Activated gamma-delta T cell treated with anti-CD3 and anti-CD28 coated beads, Interleukin-2, amount 50 U/mL, for 16 hours (primary cell): Measurements from ENCODE around the gene WASF3.
"Not testable (repeated sequence)": the region's sequence is repeated elsewhere in the genome, so short reads cannot be mapped to it uniquely, and the experiment has no call there.

ENCODE experiments used
- DNase-seq: peaks from one replicate; pipeline ENCODE4 v3.0.0-alpha.2; 2020; ENCODE audit warnings: low read depth

Gene WASF3

DNA sequence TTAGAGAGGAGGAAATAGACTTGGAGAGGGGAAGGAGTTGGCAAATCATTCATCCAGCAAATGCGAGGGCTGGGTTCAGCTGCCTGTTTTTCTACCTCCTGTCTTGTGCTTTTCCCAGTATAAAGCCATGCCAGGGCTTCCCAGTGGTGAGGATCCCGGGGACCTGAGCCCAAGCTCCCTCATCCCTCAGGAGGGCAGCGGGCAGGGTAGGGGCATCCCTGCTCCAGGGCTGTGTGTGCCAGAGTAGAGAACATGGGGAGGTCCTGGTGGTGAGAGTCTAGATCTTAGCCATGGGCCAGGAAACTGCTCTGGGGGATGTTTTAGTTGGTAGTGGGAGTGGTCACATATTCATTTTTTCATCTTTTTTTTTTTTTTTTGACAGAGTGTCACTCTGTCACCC lies 159.5 kb downstream of the WASF3 start:
- DNase-seq, result no peak

DNA sequence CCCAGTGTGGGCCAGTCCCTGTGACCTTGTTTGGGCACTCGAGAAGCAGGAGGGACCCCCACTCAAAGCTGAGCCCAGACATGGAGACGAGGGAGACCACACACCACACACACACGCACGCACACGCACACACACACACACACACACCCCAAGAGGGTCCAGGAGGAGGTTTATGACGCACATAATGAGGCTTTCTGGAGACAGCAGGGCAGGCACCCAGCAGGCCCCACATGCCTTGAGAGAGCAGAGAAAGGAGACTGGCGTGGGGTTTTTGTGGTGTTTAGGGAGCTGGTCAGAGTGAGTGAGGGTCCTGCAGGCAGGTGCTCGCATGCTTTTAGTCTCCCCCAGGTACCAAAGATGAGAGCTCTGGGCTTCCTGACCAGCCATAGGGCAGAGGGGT lies 160.7 kb downstream of the WASF3 start:
- DNase-seq, result no peak

DNA sequence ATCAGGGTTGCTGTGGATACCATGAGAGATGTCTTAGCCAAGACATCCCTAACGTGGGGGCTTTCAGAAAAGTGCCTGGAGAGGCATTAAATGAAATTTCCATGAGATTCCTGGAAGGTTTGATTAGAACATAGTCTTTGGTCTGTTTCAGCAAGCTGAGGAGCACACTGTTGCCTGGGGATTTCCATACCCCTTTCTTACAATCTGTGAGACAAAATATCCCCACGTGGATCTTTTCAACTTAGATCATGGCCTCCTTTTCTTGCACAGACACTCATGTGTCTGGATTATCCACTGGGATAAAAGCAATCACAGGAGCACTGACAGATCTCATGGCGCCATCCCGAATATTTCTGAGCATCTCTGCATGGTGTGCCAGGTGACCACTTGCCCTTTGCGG lies 161.4 kb downstream of the WASF3 start:
- DNase-seq, result no peak

DNA sequence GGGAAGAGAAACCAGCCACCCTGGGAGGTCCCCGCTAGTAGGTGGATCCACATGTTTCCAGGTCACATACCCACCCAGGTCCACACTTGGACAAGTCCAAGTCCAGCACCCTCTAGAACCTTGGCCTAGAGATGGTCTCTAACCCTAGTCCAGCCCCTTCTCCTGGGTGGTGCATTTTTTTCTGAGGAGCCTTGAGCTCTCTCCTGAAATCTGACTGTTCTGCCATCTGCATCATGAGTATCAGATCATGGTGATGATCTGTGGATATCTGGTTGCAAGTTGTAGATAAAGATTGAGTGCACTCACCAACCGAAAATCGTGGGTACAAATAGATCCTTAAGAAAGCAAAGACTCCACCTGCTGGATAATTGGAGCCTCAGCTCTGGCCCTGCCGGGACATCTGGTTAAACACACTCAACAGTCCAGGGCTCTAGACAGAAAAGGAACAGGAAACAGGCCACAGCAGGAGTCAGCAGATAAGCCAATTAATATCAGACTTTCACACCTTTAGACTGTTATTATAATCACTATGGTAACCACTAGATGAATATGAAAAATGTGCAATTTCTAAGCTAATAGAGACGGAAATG lies 162.0 kb downstream of the WASF3 start:
- no peak for DNase-seq

DNA sequence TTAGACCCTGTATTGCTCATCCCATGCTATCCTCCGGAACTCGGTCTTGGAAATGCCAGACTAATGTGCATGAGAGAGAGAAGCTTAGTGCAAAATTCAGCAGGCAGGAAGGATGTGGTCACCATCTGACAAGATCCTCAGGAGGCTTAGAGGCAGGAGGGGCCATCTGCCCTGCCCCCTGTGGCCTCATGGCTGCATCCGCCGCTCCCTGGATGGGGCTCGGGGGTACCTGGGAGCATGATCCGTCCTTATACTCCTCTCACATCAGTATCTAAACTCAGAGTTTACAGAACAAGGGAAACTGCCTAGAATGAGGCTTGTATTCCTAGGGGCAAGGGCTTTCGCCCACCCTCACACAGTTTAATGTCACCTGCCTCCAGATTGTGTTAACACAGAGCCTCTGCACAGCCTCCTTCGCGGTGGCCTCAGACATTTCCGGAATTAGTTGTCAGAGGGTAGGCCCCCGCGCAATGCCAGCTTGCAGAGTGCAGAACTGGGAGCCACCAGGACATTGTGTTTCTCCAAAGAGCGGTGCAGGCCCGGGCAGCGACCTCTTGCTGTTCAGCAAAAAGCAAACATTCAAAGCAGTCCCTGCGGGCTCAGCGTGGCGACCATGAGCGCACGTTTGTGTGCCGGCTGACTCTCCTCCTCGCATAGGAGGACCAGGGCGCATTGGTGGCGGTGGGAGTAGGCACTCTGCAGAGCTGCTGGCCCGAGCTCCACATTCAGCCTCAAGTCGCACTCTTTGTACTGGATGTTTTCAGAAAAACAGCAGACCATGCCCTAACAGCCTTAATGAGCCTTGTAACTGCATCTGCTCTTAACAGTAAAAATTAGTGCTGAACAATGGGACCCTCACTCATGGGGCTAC lies 164.0 kb downstream of the WASF3 start:
- peak; percentile 19 for DNase-seq

DNA sequence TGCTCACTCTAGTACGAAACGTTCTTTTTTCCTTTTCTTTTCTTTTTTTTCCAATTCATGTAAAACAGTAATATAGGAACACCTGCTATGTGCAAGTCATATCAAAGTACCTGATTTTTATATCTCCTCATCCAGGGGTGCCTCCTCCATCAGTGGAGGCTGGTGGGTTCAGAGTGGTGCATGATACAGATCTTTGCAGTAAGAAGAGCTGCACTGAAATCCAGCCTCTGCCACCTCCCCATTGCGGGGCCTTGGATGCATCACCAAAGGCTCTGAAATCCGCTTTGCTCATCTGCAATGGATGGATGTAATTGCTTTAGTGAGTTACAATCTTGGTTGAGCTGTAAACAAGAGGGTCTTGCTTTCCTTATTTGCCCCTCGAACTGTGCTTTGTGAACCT lies 164.8 kb downstream of the WASF3 start:
- DNase-seq, result no peak

DNA sequence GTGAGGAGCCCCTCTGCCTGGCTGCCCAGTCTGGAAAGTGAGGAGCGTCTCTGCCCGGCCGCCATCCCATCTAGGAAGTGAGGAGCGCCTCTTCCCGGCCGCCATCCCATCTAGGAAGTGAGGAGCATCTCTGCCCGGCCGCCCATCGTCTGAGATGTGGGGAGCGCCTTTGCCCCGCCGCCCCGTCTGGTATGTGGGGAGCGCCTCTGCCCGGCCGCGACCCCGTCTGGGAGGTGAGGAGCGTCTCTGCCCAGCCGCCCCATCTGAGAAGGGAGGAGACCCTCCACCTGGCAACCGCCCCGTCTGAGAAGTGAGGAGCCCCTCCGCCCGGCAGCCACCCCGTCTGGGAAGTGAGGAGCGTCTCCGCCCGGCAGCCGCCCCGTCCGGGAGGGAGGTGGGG lies 166.1 kb downstream of the WASF3 start:
- DNase-seq, result not testable (repeated sequence)

DNA sequence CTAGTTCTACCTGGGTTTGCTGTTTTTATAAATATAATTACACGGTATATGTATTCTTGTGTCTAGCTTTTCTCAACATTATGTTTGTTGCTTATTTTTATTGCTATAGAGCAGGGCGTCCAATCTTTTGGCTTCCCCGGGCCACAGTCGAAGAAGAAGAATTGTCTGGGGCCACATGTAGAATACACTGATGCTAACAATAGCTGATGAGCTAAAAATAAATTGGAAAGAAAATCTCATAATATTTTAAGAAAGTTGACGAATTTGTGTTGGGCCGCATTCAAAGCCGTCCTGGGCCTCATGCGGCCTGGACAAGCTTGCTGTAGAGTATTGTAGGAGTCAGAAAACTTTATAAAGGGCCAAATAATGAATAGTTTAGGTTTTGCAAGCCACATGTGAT lies 169.2 kb downstream of the WASF3 start:
- DNase-seq, result no peak

DNA sequence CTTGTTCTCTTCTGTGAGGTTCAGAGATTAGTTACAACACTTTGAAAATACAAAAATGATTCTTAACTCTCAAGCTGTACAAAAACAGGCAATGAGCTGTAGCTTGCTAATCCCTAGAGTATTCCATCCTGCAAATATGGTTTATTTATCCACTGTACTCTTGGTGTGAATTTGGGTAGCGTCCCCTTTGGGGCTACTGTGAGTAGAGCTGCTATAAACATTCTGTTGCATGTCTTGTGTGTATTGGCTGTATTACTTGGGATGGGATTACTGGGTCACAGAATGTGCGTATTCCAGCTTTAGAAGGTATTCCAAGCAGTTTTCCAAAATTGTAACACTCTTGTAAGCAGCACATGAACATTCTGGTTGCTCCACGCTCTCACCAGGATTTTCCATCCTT lies 169.6 kb downstream of the WASF3 start:
- DNase-seq, result no peak

DNA sequence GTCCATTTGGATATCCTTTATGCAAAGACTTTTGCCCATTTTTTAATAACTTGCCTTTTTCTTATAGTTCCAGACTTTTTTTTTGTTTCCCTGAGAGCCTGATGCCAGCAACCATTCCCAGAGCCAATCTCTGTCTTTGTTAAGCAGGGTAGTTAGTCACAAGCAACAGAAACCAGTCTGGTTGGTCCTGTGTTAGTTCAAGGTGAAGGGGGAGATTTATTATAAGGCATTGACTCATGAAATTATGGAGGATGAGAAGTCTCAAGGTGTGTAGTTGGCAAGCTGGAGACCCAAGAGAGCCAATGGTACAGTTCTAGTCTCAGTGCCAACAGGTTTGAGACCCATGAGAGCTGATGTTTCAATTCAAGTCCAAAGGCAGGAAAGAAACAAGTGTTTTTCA lies 170.2 kb downstream of the WASF3 start:
- no peak for DNase-seq

DNA sequence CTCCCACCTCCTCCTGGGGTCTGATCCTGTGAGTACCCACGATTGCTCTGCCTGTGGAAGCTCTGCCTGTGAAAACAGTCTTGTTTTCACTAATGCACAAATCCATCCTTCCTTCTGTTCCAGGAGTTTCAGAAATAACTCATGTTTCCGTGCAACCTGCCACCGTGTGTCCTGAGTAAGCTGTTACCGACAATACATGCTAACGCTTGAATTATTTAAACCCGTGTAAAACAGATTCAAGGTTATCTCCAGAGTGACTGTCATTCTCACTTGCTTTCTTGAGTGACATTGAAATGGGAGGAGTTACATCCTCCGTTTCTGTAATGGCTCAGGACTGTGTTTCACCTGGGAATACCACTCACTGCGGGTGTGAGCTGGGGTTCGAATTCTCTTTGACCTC lies 178.2 kb downstream of the WASF3 start:
- DNase-seq, result no peak
